HUES48 (cell line): ENCODE results near the gene RGS1.

Source experiments
- H3K27ac ChIP-seq: one replicate; pipeline ENCODE4 v1.7.0; 2013; ENCODE audit warnings: low read depth, low read length, inconsistent platforms
- H3K27me3 ChIP-seq: 2 replicates; pipeline ENCODE4 v1.6.1; 2013; ENCODE audit warnings: mild to moderate bottlenecking, low read length; ENCODE audit not compliant: control insufficient read depth, insufficient read depth
- H3K36me3 ChIP-seq: 2 replicates; pipeline ENCODE4 v1.6.1; 2013; ENCODE audit warnings: low read length; ENCODE audit not compliant: control insufficient read depth, insufficient read depth
- H3K4me1 ChIP-seq: 2 replicates; pipeline ENCODE4 v1.6.1; 2013; ENCODE audit warnings: mild to moderate bottlenecking, low read length; ENCODE audit not compliant: control insufficient read depth, insufficient read depth
- H3K4me3 ChIP-seq: 2 replicates; pipeline ENCODE4 v1.5.1; 2013; ENCODE audit warnings: mild to moderate bottlenecking, low read depth, low read length
- H3K9ac ChIP-seq: 2 replicates; pipeline ENCODE4 v1.6.1; 2013; ENCODE audit warnings: mild to moderate bottlenecking, low read depth, low read length, moderate library complexity
- H3K9me3 ChIP-seq: 2 replicates; pipeline ENCODE4 v1.6.1; 2013; ENCODE audit warnings: low read length; ENCODE audit not compliant: control insufficient read depth, insufficient read depth

The RGS1 gene

DNA sequence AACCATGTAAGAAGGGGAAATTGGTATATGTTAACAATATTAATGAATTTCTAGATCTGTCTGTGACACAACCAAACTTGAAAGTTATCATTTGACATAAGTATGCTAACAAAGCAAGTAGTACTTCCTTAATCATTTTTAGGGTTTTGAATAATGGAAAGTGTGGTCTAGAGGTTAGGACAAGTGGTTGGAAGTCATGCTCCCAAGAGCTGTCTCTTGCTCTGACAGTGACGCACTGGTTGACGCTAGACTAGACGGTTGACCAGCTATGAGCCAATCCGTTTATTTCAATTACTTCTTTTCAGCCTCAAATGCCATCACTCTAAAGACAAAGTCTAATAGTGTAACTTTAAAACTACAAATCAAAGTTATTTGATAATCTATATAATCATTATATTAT is 20.7 kb upstream of the RGS1 start:
- Histone ChIP-seq H3K4me1 (peaks cover 8% of the 10 kb centered on the region; the same call in 1 of the 2 replicates), H3K36me3 (no peaks in the 10 kb centered on the region), H3K9me3 (no peaks in the 10 kb centered on the region), H3K27ac (no peak overlapping the region), H3K9ac (no peak overlapping the region), H3K27me3 (no peaks in the 10 kb centered on the region), H3K4me3 (no peak overlapping the region)

DNA sequence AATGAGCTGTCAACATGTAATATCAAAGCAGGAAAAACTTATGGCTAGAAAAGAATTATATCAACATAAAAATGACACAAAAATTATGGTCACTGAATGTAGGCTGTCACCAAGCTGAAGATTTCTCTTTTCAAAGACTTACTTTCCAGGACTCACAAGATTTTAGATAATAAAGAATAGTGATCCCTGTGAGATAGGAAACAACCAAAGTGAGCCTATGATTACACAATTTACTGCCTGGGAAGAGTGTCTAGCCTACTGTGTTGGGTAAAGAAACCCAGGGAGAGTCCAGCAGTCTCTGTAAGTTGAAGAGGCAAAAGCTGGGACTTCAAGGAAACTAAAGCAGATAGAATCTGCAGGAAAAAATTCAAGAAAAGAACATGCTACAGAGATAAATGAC is 20.2 kb upstream of the RGS1 start:
- peaks cover 7% of the 10 kb centered on the region; the same call in 1 of the 2 replicates for H3K4me1 ChIP-seq
- no peak overlapping the region for H3K4me3 ChIP-seq
- H3K9ac ChIP-seq: no peak overlapping the region
- no peak overlapping the region for H3K27ac ChIP-seq
- no peaks in the 10 kb centered on the region for H3K36me3 ChIP-seq
- H3K9me3 ChIP-seq: no peaks in the 10 kb centered on the region
- H3K27me3 ChIP-seq: no peaks in the 10 kb centered on the region

DNA sequence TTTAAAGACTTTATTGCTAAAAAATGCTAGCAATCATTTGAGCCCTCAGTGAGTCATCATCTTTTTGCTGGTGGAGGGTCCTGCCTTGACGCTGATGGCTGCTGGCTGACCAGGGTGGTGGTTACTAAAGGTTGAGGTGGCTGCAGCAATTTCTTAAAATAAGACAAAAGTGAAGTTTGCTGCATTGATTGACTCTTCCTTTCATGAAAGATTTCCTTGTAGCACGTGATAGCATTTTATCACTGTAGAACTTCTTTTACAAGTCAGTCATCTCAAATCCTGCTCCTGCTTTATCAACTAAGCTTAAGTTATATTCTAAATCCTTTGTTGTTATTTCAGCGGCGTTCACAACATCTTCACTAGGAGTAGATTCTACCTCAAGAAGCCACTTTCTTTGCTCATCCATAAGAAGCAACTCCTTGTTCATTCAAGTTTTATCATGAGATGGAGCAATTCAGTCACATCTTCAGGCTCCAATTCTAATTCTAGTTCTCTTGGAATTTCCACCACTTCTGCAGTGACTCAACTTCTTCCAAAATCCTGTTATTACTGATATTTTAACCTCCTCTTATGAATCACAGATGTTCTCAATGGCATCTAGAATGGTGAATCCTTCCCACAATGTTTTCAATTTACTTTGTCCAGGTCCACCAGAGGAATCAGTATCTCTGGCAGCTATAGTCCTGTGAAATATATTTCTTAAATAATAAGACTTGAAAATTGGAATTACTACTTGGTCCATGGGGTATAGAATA is 17.6 kb upstream of the RGS1 start:
- Histone ChIP-seq H3K36me3 (no peaks in the 10 kb centered on the region), H3K9ac (no peak overlapping the region), H3K27me3 (no peaks in the 10 kb centered on the region), H3K27ac (no peak overlapping the region), H3K9me3 (no peaks in the 10 kb centered on the region), H3K4me3 (no peak overlapping the region), H3K4me1 (peaks cover 7% of the 10 kb centered on the region; the same call in 1 of the 2 replicates)

DNA sequence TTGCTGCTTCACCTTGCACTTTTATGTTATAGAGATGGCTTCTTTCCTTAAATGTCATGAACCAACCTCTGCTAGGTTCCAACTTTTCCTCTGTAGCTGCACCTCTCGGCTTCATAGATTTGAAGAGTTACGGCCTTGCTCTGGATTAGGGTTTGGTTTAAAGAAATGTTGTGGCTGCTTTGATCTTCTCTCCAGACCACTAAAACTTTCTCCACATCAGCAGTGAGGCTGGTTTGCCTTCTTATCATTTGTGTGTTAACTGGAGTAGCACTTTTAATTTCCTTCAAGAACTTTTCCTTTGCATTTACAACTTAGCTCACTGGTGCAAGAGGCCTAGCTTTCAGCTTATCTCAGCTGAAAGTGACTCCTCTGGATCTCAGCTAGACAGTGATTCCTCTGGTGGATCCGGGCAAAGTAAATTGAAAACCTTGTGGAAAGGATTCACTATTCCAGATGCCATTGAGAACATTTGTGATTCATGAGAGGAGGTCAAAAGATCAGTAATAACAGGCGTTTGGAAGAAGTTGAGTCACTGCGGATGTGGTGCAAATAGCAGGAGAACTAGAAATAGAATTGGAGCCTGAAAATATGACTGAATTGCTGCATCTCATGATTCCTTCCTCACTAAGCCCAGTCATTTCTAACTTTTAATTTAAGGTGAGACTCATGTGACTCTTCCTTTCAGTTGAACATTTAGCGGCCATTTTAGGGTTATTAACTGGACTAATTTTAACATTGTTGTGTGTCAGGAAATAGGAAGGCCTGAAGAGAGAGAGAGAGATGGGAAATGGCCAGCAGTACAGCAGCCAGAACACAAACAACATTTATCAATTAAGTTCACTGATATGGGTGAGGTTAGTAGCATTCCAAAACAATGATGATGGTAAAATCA is 16.2 kb upstream of the RGS1 start:
- H3K9ac ChIP-seq: no peak overlapping the region
- H3K36me3 ChIP-seq: no peaks in the 10 kb centered on the region
- no peaks in the 10 kb centered on the region for H3K9me3 ChIP-seq
- no peak overlapping the region for H3K27ac ChIP-seq
- no peaks in the 10 kb centered on the region for H3K27me3 ChIP-seq
- no peaks in the 10 kb centered on the region for H3K4me1 ChIP-seq
- no peak overlapping the region for H3K4me3 ChIP-seq

DNA sequence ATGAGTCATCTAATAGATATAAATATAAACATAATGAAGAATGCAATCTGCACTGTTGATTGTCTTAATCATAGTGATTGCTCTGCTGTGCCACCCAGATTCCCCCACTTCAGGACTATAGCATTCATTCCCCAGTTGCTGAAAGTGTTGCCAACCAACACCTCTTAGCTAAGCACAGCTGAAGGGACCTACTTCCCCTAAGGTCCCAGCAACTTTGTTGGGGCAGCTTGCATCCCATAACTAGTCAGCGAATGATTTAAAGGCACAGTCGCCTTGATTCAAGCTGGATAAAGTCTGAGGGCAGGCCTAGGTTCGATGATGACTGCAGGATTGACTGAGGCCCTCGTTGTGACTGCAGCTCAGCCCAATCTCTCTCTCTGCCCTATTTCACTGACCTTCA is 14.3 kb upstream of the RGS1 start:
- Histone ChIP-seq H3K27ac (no peak overlapping the region), H3K36me3 (no peaks in the 10 kb centered on the region), H3K4me3 (no peak overlapping the region), H3K9ac (no peak overlapping the region), H3K4me1 (no peaks in the 10 kb centered on the region), H3K9me3 (no peaks in the 10 kb centered on the region), H3K27me3 (no peaks in the 10 kb centered on the region)

DNA sequence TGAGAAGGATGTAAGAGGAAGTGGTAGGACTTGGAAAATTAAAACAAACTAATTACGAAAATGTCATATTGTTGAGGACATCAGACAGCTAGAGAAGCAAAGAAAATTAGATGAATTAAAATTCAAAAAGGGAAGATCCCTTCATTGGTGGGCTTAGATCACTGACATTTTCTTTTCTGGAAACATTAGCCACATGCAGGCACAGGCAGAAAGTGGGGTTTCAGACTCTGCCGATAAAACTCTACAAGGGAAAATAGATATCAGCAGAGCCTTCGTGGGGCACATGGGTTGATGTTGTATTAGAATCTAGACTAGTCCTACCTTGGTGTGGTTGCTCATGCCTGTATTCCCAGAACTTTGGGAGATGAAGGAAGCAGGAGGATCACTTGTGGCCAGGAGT is 12.4 kb upstream of the RGS1 start:
- Histone ChIP-seq H3K9ac (no peak overlapping the region), H3K36me3 (no peaks in the 10 kb centered on the region), H3K27ac (no peak overlapping the region), H3K4me3 (no peak overlapping the region), H3K27me3 (no peaks in the 10 kb centered on the region), H3K9me3 (no peaks in the 10 kb centered on the region), H3K4me1 (no peaks in the 10 kb centered on the region)

DNA sequence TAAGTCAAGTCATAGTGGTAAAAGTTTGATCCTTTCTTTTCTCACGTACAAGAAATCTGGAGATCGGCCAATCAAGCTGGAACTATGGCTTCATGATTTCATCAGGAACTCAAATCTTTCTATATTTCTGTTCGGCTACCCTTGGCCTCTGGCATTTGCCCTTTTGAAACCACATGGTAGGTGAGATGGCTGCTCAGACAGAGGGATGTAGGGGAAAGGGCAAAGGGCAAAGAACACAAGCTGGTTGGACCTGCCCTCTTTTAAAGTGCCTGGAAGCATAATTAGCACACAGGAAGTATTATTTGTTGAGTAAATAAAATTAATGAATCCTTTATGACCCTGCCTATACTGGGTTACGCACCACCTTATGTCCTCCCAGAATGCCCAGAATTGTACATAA is 11.5 kb upstream of the RGS1 start:
- Histone ChIP-seq H3K9me3 (no peaks in the 10 kb centered on the region), H3K36me3 (no peaks in the 10 kb centered on the region), H3K27me3 (no peaks in the 10 kb centered on the region), H3K27ac (no peak overlapping the region), H3K9ac (no peak overlapping the region), H3K4me1 (no peaks in the 10 kb centered on the region), H3K4me3 (no peak overlapping the region)

DNA sequence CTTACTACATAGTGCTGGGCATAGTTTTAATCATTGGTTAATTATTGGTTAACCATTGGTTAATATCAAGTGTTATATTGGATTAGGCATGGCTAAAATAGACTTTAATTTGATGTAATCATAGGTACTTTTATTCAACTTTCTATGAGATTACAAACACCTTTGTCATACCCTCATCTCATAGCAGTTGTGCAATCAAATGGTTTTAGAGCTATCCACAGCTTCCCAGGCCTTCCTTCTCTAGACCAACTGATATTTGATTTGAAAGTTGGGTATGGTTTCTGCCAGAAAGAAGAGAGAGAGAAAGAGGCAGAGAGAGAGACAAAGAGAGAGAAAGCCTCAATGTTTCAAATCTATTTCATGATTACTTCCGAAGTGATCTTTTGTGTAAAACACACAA is 9.6 kb upstream of the RGS1 start:
- Histone ChIP-seq H3K9ac (no peak overlapping the region), H3K36me3 (no peaks in the 10 kb centered on the region), H3K27ac (no peak overlapping the region), H3K4me1 (no peaks in the 10 kb centered on the region), H3K27me3 (no peaks in the 10 kb centered on the region), H3K4me3 (no peak overlapping the region), H3K9me3 (no peaks in the 10 kb centered on the region)

DNA sequence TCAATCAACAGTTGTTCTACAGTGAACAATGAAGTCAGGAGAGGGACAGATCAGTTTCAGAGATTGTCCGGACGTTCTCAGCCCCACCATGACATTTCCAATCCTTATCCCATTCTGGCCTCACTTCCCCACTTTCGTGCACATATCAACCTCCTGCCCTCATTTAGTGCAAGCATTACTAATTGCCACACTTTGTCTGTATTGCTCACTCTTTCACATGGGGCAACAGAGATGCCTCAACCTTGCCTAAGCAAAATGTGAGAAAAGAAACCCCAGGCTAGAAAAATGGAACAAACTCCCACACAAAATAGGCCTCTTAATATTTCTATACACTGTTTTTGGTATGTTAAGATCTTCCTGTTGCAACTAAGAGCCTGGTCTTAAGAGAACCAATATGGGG is 8.9 kb upstream of the RGS1 start:
- Histone ChIP-seq H3K4me1 (no peaks in the 10 kb centered on the region), H3K27ac (no peak overlapping the region), H3K36me3 (no peaks in the 10 kb centered on the region), H3K9ac (no peak overlapping the region), H3K9me3 (no peaks in the 10 kb centered on the region), H3K4me3 (no peak overlapping the region), H3K27me3 (no peaks in the 10 kb centered on the region)

DNA sequence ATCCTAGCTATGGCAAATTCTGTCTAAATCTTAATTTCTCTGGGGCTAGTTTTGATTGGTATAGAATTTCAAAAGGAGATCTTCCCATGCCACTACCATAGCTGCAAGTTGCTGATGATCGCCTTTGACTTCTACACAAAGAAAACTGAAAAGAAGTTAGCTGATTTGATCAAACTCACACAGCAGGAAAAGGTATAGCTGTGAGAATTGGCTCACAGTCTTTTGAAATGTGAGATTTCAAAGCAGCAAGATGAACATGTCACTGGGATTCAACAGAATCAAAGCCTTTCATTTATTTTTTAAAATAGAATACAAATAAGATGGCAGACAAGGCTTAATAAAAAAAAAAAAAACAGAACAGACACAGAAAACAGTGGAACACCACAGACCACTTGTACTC is 7.5 kb upstream of the RGS1 start:
- Histone ChIP-seq H3K9me3 (no peaks in the 10 kb centered on the region), H3K4me1 (no peaks in the 10 kb centered on the region), H3K36me3 (no peaks in the 10 kb centered on the region), H3K27me3 (no peaks in the 10 kb centered on the region), H3K4me3 (no peak overlapping the region), H3K27ac (no peak overlapping the region), H3K9ac (no peak overlapping the region)

DNA sequence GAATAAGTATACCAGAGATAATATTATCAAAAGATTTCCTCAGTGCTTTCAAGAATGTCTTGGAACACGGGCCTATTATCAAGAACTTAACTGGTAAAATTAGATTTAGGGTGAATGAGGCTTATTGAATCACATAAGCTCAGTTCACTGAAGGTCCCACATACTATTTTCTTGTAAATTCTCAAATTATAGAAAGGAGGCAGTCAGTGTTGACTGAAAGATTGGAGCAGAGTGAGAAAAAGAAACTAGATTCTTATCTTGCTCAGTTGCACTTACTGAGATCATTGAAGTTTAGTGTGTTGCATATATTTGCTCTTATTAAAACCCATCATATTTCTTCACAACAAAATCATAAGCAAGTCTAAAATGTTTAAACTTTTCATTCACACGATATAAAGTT is 3.9 kb upstream of the RGS1 start:
- Histone ChIP-seq H3K9me3 (no peaks in the 10 kb centered on the region), H3K4me1 (peaks cover 8% of the 10 kb centered on the region; the same call in 1 of the 2 replicates), H3K36me3 (no peaks in the 10 kb centered on the region), H3K27me3 (no peaks in the 10 kb centered on the region), H3K4me3 (no peak overlapping the region), H3K9ac (no peak overlapping the region), H3K27ac (no peak overlapping the region)
